Heart right ventricle (tissue), 16 donors: ENCODE results near the gene GIMAP1. TPM values are rescaled to one million over a fixed set of nuclear protein-coding genes. Genes with fewer than 3 reads are reported as not detected.

ENCODE experiments used
- ATAC-seq, 8 donors: fragments of 200-7000 bp; cut with Tn5 transposase; one replicate each; pipeline ENCODE4 v1.9.1; 2020; ENCODE audit warnings: mild to moderate bottlenecking in 8 of 8, moderate library complexity in 8 of 8, moderate number of reproducible peaks in 1 of 8
- DNase-seq, 2 donors: peaks; one replicate each; pipeline ENCODE4 v3.0.0-alpha.2; 2020
- H3K27ac ChIP-seq, 10 donors: fragments of 200-600 bp; sonication (generic) in 2 of 10; one replicate each; pipeline versions ENCODE4 v1.5.0 to v1.8.0; 2020 to 2022; ENCODE audit warnings: mild to moderate bottlenecking in 3 of 10
- H3K27me3 ChIP-seq, 7 donors: fragments of 200-600 bp; one replicate each; pipeline ENCODE4 v1.8.0; 2021 to 2022; ENCODE audit warnings: mild to moderate bottlenecking in 2 of 7
- H3K36me3 ChIP-seq, 9 donors: fragments of 200-600 bp; sonication (generic) in 1 of 9; one replicate each; pipeline versions ENCODE4 v1.5.0 to v1.8.0; 2020 to 2022; ENCODE audit warnings: mild to moderate bottlenecking in 2 of 9
- H3K4me1 ChIP-seq, 9 donors: fragments of 200-600 bp; sonication (generic) in 1 of 9; one replicate each; pipeline versions ENCODE4 v1.5.0 to v1.8.0; 2020 to 2022; ENCODE audit warnings: mild to moderate bottlenecking in 4 of 9
- H3K4me3 ChIP-seq, 10 donors: fragments of 200-600 bp; sonication (generic) in 2 of 10; one replicate each; pipeline versions ENCODE4 v1.5.0 to v1.8.0; 2020 to 2022; ENCODE audit warnings: mild to moderate bottlenecking in 7 of 10, moderate library complexity in 2 of 10
- H3K9me3 ChIP-seq, 11 donors: fragments of 200-600 bp in 10 of 11; sonication (generic) in 2 of 11; one replicate each; pipeline versions ENCODE4 v1.5.0 to v1.8.0; 2013 to 2022; ENCODE audit warnings: mild to moderate bottlenecking in 2 of 11, control low read depth in 1 of 11, moderate library complexity in 1 of 11
- WGBS, 2 donors: extraction: QIAGEN DNeasy Blood & Tissue Kit; methylation state at CpG; one replicate each; pipeline ENCODE4 v1.1.7; 2013; ENCODE audit warnings: inconsistent platforms in 1 of 2; 5-methylcytosine and 5-hydroxymethylcytosine counted together
- intact Hi-C, 10 donors: fragments of 100-400 bp; cut with DNase I; formaldehyde crosslinking; loops; one replicate each; pipeline versions ENCODE4 v1.11.1 to v1.14.2; 2022
- polyA plus RNA-seq, 2 donors: library from polyadenylated mRNA; stranded (reverse); fragments of 200-250 nt; gene quantifications; one replicate each; pipeline ENCODE4 v1.2.3, GENCODE V29; 2013
- total RNA-seq, 10 donors: library from RNA; stranded (reverse); fragmentation: NEBNext Ultra II Directional in 3 of 10; extraction: Animal tissue kit (Norgen Biotek cat#: 25700) in 3 of 10; gene quantifications; one replicate each; pipeline versions ENCODE4 v1.2.1 to v1.2.4, GENCODE V29; 2021 to 2023
- TF ChIP-seq, protein P1 (sequence below), 9 donors: fragments of 200-600 bp; sonication (generic) in 2 of 9; IDR thresholded peaks; one replicate each; pipeline versions ENCODE4 v1.5.0 to v1.8.0; 2021 to 2022; ENCODE audit warnings: antibody characterized with exemption in 9 of 9, mild to moderate bottlenecking in 5 of 9, moderate library complexity in 1 of 9
- donor health status: Arrhythmogenic right ventricular cardiomyopathy.
- donor health status: ischemic (EF 13 %, LVEDD 7.1; RV severe dilation, severe dysfunction).
- donor health status: healthy with polysubstance abuse.
- donor health status: DM: no; HTN: yes; CAD: no.
- donor health status: DM: no; HTN: no; CAD: no.
- donor health status: ischemic (EF 25% LVEDD 6.9; RV normal size, moderate dysfunction).
- donor health status: ischemic (EF 25% LVEDD 5.7; RV mildly dilated, moderate dysfunction).
- donor health status: healthy.
- donor health status: DM: yes; HTN: yes; CAD: no.
- donor health status: Ischemic cardiomyopathy.
- donor health status: ischemic (EF 35%, LVEDD 5.7; RV mildly dilated, moderate dysfunction).
- donor health status: nonischemic (EF 11% LVEDD 7.7; RV severe dilation, severe dysfunction).
- donor health status: DM: yes; HTN: yes; CAD: no.
- donor health status: PGD.
- donor health status: ischemic (EF 29% LVEDD 5.4; RV normal size, mild dysfunction).
- donor health status: nonischemic (EF 23%, LVEDD 6.1; RV moderate dilation, normal function).

GIMAP1 gene
- total and polyA plus RNA-seq, 12 donors = 2.4 to 11.2 (median 5.5) TPM

DNA sequence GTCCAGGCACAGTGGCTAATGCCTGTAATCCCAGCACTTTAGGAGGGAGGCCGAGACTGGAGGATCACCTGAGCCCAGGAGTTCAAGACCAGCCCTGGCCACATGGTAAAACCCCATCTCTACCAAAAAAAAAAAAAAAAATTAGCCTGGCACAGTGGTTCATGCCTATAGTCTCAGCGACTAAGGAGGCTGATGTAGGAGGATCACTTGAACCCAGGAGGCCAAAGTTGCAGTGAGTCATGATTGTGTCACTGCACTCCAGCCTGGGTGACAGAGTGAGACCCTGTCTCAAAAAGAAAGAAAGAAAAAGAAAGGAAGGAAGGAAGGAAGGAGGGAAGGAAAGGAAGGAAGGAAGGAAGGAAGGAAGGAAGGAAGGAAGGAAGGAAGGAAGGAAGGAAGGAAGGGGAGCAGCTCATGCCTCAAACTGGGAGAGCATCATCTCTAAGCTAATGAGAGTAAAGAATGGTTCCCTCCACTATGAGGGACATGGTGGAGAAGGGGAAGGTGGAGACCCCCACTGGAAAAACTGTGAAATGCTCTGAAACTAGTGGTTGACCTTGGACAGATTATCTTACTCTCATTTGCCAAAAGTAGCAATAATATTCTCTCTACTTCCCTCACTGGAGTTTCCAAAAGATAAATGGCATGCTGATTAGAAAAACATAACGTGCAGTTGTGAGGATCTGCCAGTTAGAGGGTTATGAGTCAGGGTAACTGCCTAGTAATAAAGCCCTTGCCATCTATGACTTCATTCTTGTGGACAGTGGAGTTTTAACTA is 37.6 kb downstream of the GIMAP1 start:
- Histone ChIP-seq H3K4me3 (no peak overlapping the region), H3K36me3 (no peaks in the 10 kb centered on the region), H3K27me3 (no peaks in the 10 kb centered on the region), H3K9me3 (no peaks in the 10 kb centered on the region), H3K27ac (peak overlapping the region in 9 of 10 donors; percentile 25 to 87 (median 83)), H3K4me1 (peaks cover 20 to 68% (median 51%) of the 10 kb centered on the region in 9 donors)
- DNase-seq = peak in 1 of 2 donors; percentile 43
- intact Hi-C loops = loop anchor here in 7 of 10 donors (2.0 to 10.0 kb wide), 9 partner anchors 15 to 389 kb away; partner anchors contain the start of genes GIMAP6 (in 2 of the 7), GIMAP8 (in 2 of the 7), GIMAP4 (in 1 of the 7) and GIMAP7 (in 1 of the 7)
- TF ChIP-seq, protein P1, sequence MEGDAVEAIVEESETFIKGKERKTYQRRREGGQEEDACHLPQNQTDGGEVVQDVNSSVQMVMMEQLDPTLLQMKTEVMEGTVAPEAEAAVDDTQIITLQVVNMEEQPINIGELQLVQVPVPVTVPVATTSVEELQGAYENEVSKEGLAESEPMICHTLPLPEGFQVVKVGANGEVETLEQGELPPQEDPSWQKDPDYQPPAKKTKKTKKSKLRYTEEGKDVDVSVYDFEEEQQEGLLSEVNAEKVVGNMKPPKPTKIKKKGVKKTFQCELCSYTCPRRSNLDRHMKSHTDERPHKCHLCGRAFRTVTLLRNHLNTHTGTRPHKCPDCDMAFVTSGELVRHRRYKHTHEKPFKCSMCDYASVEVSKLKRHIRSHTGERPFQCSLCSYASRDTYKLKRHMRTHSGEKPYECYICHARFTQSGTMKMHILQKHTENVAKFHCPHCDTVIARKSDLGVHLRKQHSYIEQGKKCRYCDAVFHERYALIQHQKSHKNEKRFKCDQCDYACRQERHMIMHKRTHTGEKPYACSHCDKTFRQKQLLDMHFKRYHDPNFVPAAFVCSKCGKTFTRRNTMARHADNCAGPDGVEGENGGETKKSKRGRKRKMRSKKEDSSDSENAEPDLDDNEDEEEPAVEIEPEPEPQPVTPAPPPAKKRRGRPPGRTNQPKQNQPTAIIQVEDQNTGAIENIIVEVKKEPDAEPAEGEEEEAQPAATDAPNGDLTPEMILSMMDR (IDR thresholded peaks at IDR 0.05) = peak in 7 of 9 donors; percentile 8 to 62 (median 50)
- peak; percentile 36 to 67 (median 54) for ATAC-seq
- WGBS, 2 donors = 42 to 48% methylated on average over 3 of the region's 3 CpGs

DNA sequence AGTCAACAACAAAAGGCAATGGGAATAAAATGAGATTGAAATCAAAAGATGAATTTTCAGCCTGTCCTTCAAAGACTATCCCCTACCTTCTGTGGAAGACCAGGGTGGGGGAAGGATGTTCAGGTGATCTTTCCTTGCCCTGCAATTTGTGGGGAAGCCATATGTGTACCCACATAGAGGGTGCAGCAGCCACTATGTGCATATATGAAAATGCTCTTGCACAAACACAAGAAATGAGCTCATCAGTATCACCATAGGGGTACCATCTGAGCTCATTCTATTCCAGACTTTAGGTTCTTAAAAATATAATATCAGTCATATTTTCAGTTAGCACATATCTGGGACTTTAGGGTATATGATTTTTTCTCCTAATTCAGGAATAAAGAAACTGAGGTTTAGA is 38.5 kb downstream of the GIMAP1 start:
- Histone ChIP-seq H3K4me3 (no peak overlapping the region), H3K36me3 (no peaks in the 10 kb centered on the region), H3K9me3 (peaks cover 0 to under 1% (median 0%) of the 10 kb centered on the region in 11 donors), H3K27me3 (no peaks in the 10 kb centered on the region), H3K4me1 (peaks cover 20 to 68% (median 51%) of the 10 kb centered on the region in 9 donors), H3K27ac (peak overlapping the region in 9 of 10 donors; percentile 50 to 87 (median 83))
- DNase-seq (no peak), ATAC-seq (no peak)
- intact Hi-C loops = loop anchor here in 8 of 10 donors (1.0 to 10.0 kb wide), 11 partner anchors 16 to 390 kb away; partner anchors contain the start of genes GIMAP6 (in 3 of the 8), GIMAP8 (in 2 of the 8), GIMAP4 (in 1 of the 8) and GIMAP7 (in 1 of the 8)
- TF ChIP-seq, protein P1 (IDR thresholded peaks at IDR 0.05) = no peak

DNA sequence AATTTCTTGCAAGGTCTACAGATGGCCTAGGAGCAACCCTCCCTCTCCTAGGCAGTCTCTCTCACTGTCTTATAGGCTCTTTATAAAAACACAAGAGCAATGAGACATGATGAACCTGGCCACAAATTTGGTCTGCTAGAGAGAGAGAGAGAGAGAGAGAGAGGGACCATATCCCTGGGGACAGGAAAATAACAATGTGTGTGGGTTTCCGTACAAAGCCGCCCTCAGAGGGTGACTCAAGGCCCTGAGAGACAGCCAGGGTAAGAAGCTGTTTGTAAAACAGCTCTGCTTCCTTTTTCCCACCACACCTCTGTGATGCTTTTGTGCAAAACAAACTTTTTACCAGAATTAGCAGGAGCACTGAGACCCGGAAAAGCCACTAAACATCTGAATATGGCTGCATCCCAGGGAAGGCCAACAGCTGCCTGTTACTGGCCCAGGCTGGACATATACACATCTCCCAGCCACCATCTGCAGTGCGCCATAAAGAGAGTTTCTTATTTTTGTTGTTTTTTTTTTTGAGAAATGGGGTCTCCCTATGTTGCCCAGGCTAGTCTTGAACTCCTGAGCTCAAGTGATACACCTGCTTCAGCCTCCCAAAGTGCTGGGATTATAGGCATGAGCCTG is 39.2 kb downstream of the GIMAP1 start:
- Histone ChIP-seq H3K27me3 (no peaks in the 10 kb centered on the region), H3K4me3 (peak overlapping the region in 1 of 10 donors; percentile 6), H3K4me1 (peaks cover 20 to 66% (median 51%) of the 10 kb centered on the region in 9 donors), H3K9me3 (peaks cover 0 to 4% (median 0%) of the 10 kb centered on the region in 11 donors), H3K36me3 (no peaks in the 10 kb centered on the region), H3K27ac (peak overlapping the region; percentile 24 to 87 (median 82))
- WGBS, 2 donors = 55 to 59% methylated on average over 4 of the region's 4 CpGs
- peak in 7 of 8 donors; percentile 26 to 75 (median 60) for ATAC-seq
- intact Hi-C loops = loop anchor here in 8 of 10 donors (1.0 to 10.0 kb wide), 12 partner anchors 17 to 391 kb away; partner anchors contain the start of genes GIMAP6 (in 2 of the 8), GIMAP8 (in 2 of the 8), GIMAP4 (in 1 of the 8) and GIMAP7 (in 1 of the 8)
- peak in 1 of 2 donors; percentile 60 for DNase-seq
- TF ChIP-seq, protein P1 (IDR thresholded peaks at IDR 0.05) = no peak

DNA sequence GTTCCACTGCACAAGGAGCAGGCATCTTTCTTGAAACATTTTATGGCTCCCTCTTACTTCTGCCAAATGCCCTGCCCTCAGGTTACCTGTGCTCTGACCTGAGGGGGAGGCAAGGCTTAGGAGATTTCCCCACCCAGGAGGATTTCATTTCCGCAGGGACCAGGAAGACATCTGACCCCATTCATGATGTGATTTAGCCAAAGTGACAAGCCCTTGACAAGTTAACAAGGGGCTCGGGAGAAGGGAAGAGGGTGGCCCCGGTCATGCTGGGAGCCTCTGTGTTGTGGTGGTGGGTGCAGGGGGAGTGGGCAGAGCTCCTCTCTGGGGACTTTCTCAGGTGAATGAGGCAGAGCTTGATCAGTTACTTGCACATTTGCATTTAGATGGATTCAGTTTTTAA is 39.8 kb downstream of the GIMAP1 start:
- TF ChIP-seq, protein P1 (IDR thresholded peaks at IDR 0.05) = no peak
- no peaks in the 10 kb centered on the region for H3K27me3 ChIP-seq
- peak overlapping the region; percentile 24 to 87 (median 82) for H3K27ac ChIP-seq
- DNase-seq (no peak), ATAC-seq (peak in 1 of 8 donors; percentile 3)
- peak overlapping the region in 1 of 10 donors; percentile 6 for H3K4me3 ChIP-seq
- H3K4me1 ChIP-seq = peaks cover 20 to 60% (median 50%) of the 10 kb centered on the region in 9 donors
- WGBS, 2 donors = 60 to 74% methylated on average over 3 of the region's 3 CpGs
- no peaks in the 10 kb centered on the region for H3K36me3 ChIP-seq
- peaks cover 0 to 5% (median 0%) of the 10 kb centered on the region in 11 donors for H3K9me3 ChIP-seq
- intact Hi-C loops = loop anchor here in 7 of 10 donors (1.0 to 10.0 kb wide), 9 partner anchors 17 to 391 kb away; partner anchors contain the start of genes GIMAP4 (in 1 of the 7), GIMAP6 (in 1 of the 7), GIMAP7 (in 1 of the 7) and REPIN1 (in 1 of the 7)
